ENCODE measurements around the gene WSCD2. TPM values are rescaled to one million over a fixed set of nuclear protein-coding genes. Genes with fewer than 3 reads are reported as not detected.

Gene WSCD2
- polyA plus RNA-seq, 1 of the 3 experiments (the other 2 are of a cell fraction), result 0.03 TPM

- peak overlapping the region in 1 of 2 experiments; percentile 94; a peak in 2 of 4 replicates for H3K27ac ChIP-seq (ENCODE audit: low read depth in 2 of 2, low read length in 1 of 2)
- CTCF ChIA-PET, result interaction anchor here (0.7 to 0.8 kb wide), 2 partner anchors 78 to 86 kb away, joined by 3 read pairs; no protein-coding TSS in a partner anchor
- no peaks in the 10 kb centered on the region for H3K27me3 ChIP-seq (ENCODE audit: insufficient read depth)
- H3K4me1 ChIP-seq (ENCODE audit: control insufficient read depth in 1 of 2, insufficient read depth in 2 of 2, low read depth in 1 of 2, low read length in 1 of 2), result peaks cover 0 to 46% of the 10 kb centered on the region in 2 experiments; a peak in 3 of 4 replicates
- H3K4me3 ChIP-seq (ENCODE audit: low read depth in 2 of 2, low read length in 1 of 2), result no peak overlapping the region
- no peaks in the 10 kb centered on the region for H3K9me3 ChIP-seq
- POLR2A ChIA-PET, result no interaction called here
- no peak for DNase-seq
- H3K36me3 ChIP-seq (replicated peaks in 1 of 2; ENCODE audit: control insufficient read depth in 1 of 2, insufficient read depth in 2 of 2, low read length in 1 of 2), result no peaks in the 10 kb centered on the region
- H2AFZ ChIP-seq (ENCODE audit: low read depth), result no peak overlapping the region
- 13% methylated on average over 1 of the region's 1 CpG for WGBS (ENCODE audit: low lambda C conversion rate)
- TF ChIP-seq ELF1 (IDR thresholded peaks at IDR 0.05) (no peak), EP300 (IDR thresholded peaks at IDR 0.05; ENCODE audit: borderline replicate concordance in 1 of 2, low read depth in 1 of 2, low read length in 1 of 2) (no peak), TCF12 (IDR thresholded peaks at IDR 0.05) (no peak), USF1 (IDR thresholded peaks at IDR 0.05; ENCODE audit: borderline replicate concordance, low read depth) (no peak), POLR2AphosphoS5 (IDR thresholded peaks at IDR 0.05; ENCODE audit: low read depth, low read length) (no peak), CTCF (IDR thresholded peaks at IDR 0.05) (no peak), REST (IDR thresholded peaks at IDR 0.05; ENCODE audit: low read depth, low read length) (no peak), TAF1 (IDR thresholded peaks at IDR 0.05; ENCODE audit: borderline replicate concordance, low read depth, low read length) (no peak), PBX3 (IDR thresholded peaks at IDR 0.05) (no peak), TEAD4 (IDR thresholded peaks at IDR 0.05; ENCODE audit: borderline replicate concordance, insufficient read depth) (no peak), FOXM1 (IDR thresholded peaks at IDR 0.05; ENCODE audit: low read depth) (no peak)
- H3K9me2 ChIP-seq, result 0 out of 2 replicates have a peak, but pooled peaks cover 3% of the 10 kb centered on the region
- no peaks in the 10 kb centered on the region for H3F3A ChIP-seq (replicated peaks; ENCODE audit: insufficient read depth)
- no peaks in the 10 kb centered on the region for H4K20me1 ChIP-seq (ENCODE audit: insufficient read depth)
- H3K9ac ChIP-seq, result no peak overlapping the region
- no peaks in the 10 kb centered on the region for H3K79me2 ChIP-seq (ENCODE audit: insufficient read depth)
- H3K4me2 ChIP-seq, result no peak overlapping the region
These were observed 140.1 kb downstream of the WSCD2 start for GRCh38 chr12:108269224-108269623.

Data from SK-N-SH (cell line).